Lower leg skin (tissue), 3 donors: Measurements from ENCODE around the gene STEAP1B.

Experiments used
- POLR2A ChIP-seq, 2 donors: fragments of 450-650 bp; IDR thresholded peaks; one replicate each; pipeline ENCODE4 v1.6.1; 2016 to 2017; ENCODE audit warnings: antibody characterized with exemption in 2 of 2, mild to moderate bottlenecking in 1 of 2, moderate library complexity in 1 of 2
- TF ChIP-seq, protein P1 (sequence below), 3 donors: fragments of 450-650 bp; IDR thresholded peaks; one replicate each; pipeline ENCODE4 v1.5.1; 2016; ENCODE audit warnings: antibody characterized with exemption in 3 of 3, mild to moderate bottlenecking in 3 of 3, moderate library complexity in 2 of 3

GRCh38 chr7:22399091-22399490 is 100.9 kb downstream of the STEAP1B start:
- TF ChIP-seq, protein P1, sequence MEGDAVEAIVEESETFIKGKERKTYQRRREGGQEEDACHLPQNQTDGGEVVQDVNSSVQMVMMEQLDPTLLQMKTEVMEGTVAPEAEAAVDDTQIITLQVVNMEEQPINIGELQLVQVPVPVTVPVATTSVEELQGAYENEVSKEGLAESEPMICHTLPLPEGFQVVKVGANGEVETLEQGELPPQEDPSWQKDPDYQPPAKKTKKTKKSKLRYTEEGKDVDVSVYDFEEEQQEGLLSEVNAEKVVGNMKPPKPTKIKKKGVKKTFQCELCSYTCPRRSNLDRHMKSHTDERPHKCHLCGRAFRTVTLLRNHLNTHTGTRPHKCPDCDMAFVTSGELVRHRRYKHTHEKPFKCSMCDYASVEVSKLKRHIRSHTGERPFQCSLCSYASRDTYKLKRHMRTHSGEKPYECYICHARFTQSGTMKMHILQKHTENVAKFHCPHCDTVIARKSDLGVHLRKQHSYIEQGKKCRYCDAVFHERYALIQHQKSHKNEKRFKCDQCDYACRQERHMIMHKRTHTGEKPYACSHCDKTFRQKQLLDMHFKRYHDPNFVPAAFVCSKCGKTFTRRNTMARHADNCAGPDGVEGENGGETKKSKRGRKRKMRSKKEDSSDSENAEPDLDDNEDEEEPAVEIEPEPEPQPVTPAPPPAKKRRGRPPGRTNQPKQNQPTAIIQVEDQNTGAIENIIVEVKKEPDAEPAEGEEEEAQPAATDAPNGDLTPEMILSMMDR (IDR thresholded peaks at IDR 0.05): no peak
- TF ChIP-seq POLR2A (IDR thresholded peaks at IDR 0.05): no peak
